Liver (tissue), 9 donors: ENCODE results near the gene NNT. TPM values are rescaled to one million over a fixed set of nuclear protein-coding genes. Genes with fewer than 3 reads are reported as not detected.

Experiments
- DNase-seq: peaks from one replicate; pipeline ENCODE4 v3.0.0-alpha.2; 2017; ENCODE audit warnings: low spot score
- H3K27ac ChIP-seq, 2 donors: one replicate each; pipeline ENCODE4 v1.7.0; 2013; ENCODE audit warnings: inconsistent platforms in 2 of 2, low read length in 2 of 2, control low read depth in 1 of 2, low read depth in 1 of 2, mild to moderate bottlenecking in 1 of 2
- H3K27me3 ChIP-seq, 4 donors: one replicate each; pipeline versions ENCODE4 v1.6.1 to v1.7.0; 2013; ENCODE audit warnings: low read length in 3 of 4, inconsistent platforms in 1 of 4, mild to moderate bottlenecking in 1 of 4, moderate library complexity in 1 of 4; ENCODE audit not compliant: control insufficient read depth in 4 of 4, insufficient read depth in 4 of 4
- H3K36me3 ChIP-seq, 4 donors: one replicate each; pipeline versions ENCODE4 v1.6.1 to v1.7.0; 2013; ENCODE audit warnings: low read length in 3 of 4, mild to moderate bottlenecking in 3 of 4, low read depth in 1 of 4, moderate library complexity in 1 of 4; ENCODE audit not compliant: control insufficient read depth in 4 of 4, insufficient read depth in 3 of 4
- H3K4me1 ChIP-seq, 4 donors: one replicate each; pipeline versions ENCODE4 v1.6.1 to v1.7.0; 2013; ENCODE audit warnings: low read length in 3 of 4, mild to moderate bottlenecking in 3 of 4, moderate library complexity in 1 of 4; ENCODE audit not compliant: control insufficient read depth in 4 of 4, insufficient read depth in 4 of 4
- H3K4me3 ChIP-seq, 3 donors: one replicate each; pipeline versions ENCODE4 v1.6.1 to v1.7.0; 2013; ENCODE audit warnings: low read length in 3 of 3, control low read depth in 1 of 3, low read depth in 1 of 3, mild to moderate bottlenecking in 1 of 3
- H3K9ac ChIP-seq, 2 donors: one replicate each; pipeline ENCODE4 v1.7.0; 2013; ENCODE audit warnings: low read length in 2 of 2, mild to moderate bottlenecking in 2 of 2, moderate library complexity in 2 of 2, control low read depth in 1 of 2, low read depth in 1 of 2
- H3K9me3 ChIP-seq, 4 donors: one replicate each; pipeline versions ENCODE4 v1.6.1 to v1.7.0; 2013; ENCODE audit warnings: low read length in 3 of 4; ENCODE audit not compliant: control insufficient read depth in 4 of 4
- ATF3 ChIP-seq: IDR thresholded peaks from 2 replicates; pipeline ENCODE4 v1.6.1; 2016; ENCODE audit warnings: antibody characterized with exemption
- CTCF ChIP-seq: fragments of 150-350 bp; IDR thresholded peaks from 2 replicates; pipeline ENCODE4 v1.5.1; 2017; ENCODE audit warnings: improper control_type of control experiment, low read depth, low read length; ENCODE audit not compliant: missing input control
- EGR1 ChIP-seq, 2 donors: IDR thresholded peaks; 2 replicates each; pipeline ENCODE4 v1.6.1; 2016 to 2018; ENCODE audit warnings: antibody characterized with exemption in 2 of 2, low read depth in 2 of 2
- FOXA1 ChIP-seq: IDR thresholded peaks from 2 replicates; pipeline ENCODE4 v1.6.1; 2016; ENCODE audit warnings: antibody characterized with exemption
- FOXA2 ChIP-seq: IDR thresholded peaks from 2 replicates; pipeline ENCODE4 v1.6.1; 2016; ENCODE audit warnings: antibody characterized with exemption
- GABPA ChIP-seq, 2 donors: IDR thresholded peaks in 1 of 2; conservative IDR thresholded peaks in 1 of 2; 2 replicates each; pipeline ENCODE4 v1.6.1; 2016; ENCODE audit warnings: antibody characterized with exemption in 2 of 2, mild to moderate bottlenecking in 1 of 2, moderate library complexity in 1 of 2
- HNF4A ChIP-seq, 2 donors: conservative IDR thresholded peaks; 2 replicates each; pipeline ENCODE4 v1.6.1; 2016; ENCODE audit warnings: antibody characterized with exemption in 2 of 2, mild to moderate bottlenecking in 2 of 2
- HNF4G ChIP-seq: IDR thresholded peaks from 2 replicates; pipeline ENCODE4 v1.6.1; 2016; ENCODE audit warnings: antibody characterized with exemption
- JUND ChIP-seq, 2 donors: IDR thresholded peaks; 2 replicates each; pipeline ENCODE4 v1.6.1; 2016; ENCODE audit warnings: antibody characterized with exemption in 2 of 2
- MAX ChIP-seq: IDR thresholded peaks from 2 replicates; pipeline ENCODE4 v1.6.1; 2016; ENCODE audit warnings: antibody characterized with exemption
- NR2F2 ChIP-seq: IDR thresholded peaks from 2 replicates; pipeline ENCODE4 v1.6.1; 2016; ENCODE audit warnings: antibody characterized with exemption
- RAD21 ChIP-seq, 2 donors: IDR thresholded peaks; 2 replicates each; pipeline ENCODE4 v1.6.1; 2016; ENCODE audit warnings: antibody characterized with exemption in 2 of 2, mild to moderate bottlenecking in 2 of 2
- REST ChIP-seq: IDR thresholded peaks from 2 replicates; pipeline ENCODE4 v1.6.1; 2016; ENCODE audit warnings: antibody characterized with exemption, mild to moderate bottlenecking
- RXRA ChIP-seq, 2 donors: IDR thresholded peaks; 2 replicates each; pipeline ENCODE4 v1.6.1; 2017 to 2018; ENCODE audit warnings: antibody characterized with exemption in 2 of 2, mild to moderate bottlenecking in 1 of 2
- SP1 ChIP-seq: IDR thresholded peaks from 2 replicates; pipeline ENCODE4 v1.6.1; 2018; ENCODE audit warnings: antibody characterized with exemption, mild to moderate bottlenecking
- TAF1 ChIP-seq: conservative IDR thresholded peaks from 2 replicates; pipeline ENCODE4 v1.6.1; 2016; ENCODE audit warnings: antibody characterized with exemption, mild to moderate bottlenecking
- YY1 ChIP-seq: IDR thresholded peaks from 2 replicates; pipeline ENCODE4 v1.6.1; 2016; ENCODE audit warnings: antibody characterized with exemption, mild to moderate bottlenecking
- ZBTB33 ChIP-seq: IDR thresholded peaks from 2 replicates; pipeline ENCODE4 v1.6.1; 2016; ENCODE audit warnings: antibody characterized with exemption
- WGBS: extraction: QIAGEN DNeasy Blood & Tissue Kit; methylation state at CpG from one replicate; pipeline ENCODE4 v1.1.7; 2013; 5-methylcytosine and 5-hydroxymethylcytosine counted together
- polyA plus RNA-seq, 2 donors: library from polyadenylated mRNA; stranded (reverse) in 1 of 2; unstranded in 1 of 2; fragments of 200-250 nt in 1 of 2; fragments of >200 nt in 1 of 2; fragmentation: Nextera tagmentation in 1 of 2; extraction: Ambion mirVana in 1 of 2; gene quantifications; one replicate each; pipeline versions ENCODE4 v1.2.1 to v1.2.3, GENCODE V29; 2013 to 2015
- total RNA-seq, 2 donors: library from RNA; depleted of rRNA; stranded (reverse); fragments of >200 nt; gene quantifications; one replicate each; pipeline ENCODE4 v1.2.3, GENCODE V29; 2014
- donor health status: healthy.
- donor health status: healthy.
- donor health status: healthy.
- donor health status: healthy.
- donor health status: healthy.

The NNT gene
- total and polyA plus RNA-seq, 4 donors: 45.4 to 154 (median 89.2) TPM

GRCh38 chr5:43560128-43560527, 42.9 kb upstream of the NNT start:
- Histone ChIP-seq H3K9me3 (no peaks in the 10 kb centered on the region), H3K27me3 (no peaks in the 10 kb centered on the region), H3K4me1 (peaks cover 0 to 7% (median 5%) of the 10 kb centered on the region in 4 donors), H3K27ac (no peak overlapping the region), H3K36me3 (no peaks in the 10 kb centered on the region), H3K4me3 (no peak overlapping the region), H3K9ac (no peak overlapping the region)
- no peak for TF ChIP-seq TAF1
- TF ChIP-seq RXRA (IDR thresholded peaks at IDR 0.05): no peak
- no peak for TF ChIP-seq HNF4A (conservative IDR thresholded peaks at IDR 0.05)
- TF ChIP-seq ATF3: no peak
- no peak for TF ChIP-seq NR2F2
- no peak for TF ChIP-seq YY1
- no peak for TF ChIP-seq RAD21 (IDR thresholded peaks at IDR 0.05)
- no peak for TF ChIP-seq FOXA2
- TF ChIP-seq REST: no peak
- no peak for TF ChIP-seq CTCF
- no peak for TF ChIP-seq GABPA (IDR thresholded peaks at IDR 0.05 in 1 of 2, conservative IDR thresholded peaks at IDR 0.05 in 1 of 2)
- no peak for TF ChIP-seq SP1
- no peak for TF ChIP-seq FOXA1
- TF ChIP-seq EGR1 (IDR thresholded peaks at IDR 0.05; ENCODE audit: low read depth in 2 of 2): no peak
- TF ChIP-seq MAX: no peak
- TF ChIP-seq ZBTB33: no peak
- no peak for TF ChIP-seq JUND (IDR thresholded peaks at IDR 0.05)
- no peak for TF ChIP-seq HNF4G
- no peak for DNase-seq
- 59% methylated on average over 2 of the region's 2 CpGs for WGBS
